ENCODE data around the gene POLR1B. TPM values are rescaled to one million over a fixed set of nuclear protein-coding genes. Genes with fewer than 3 reads are reported as not detected.

The POLR1B gene
- total RNA-seq, 1 donor from 2014 or later: 20.1 TPM

GRCh38 chr2:112603731-112604130 is 61.5 kb downstream of the POLR1B start:
- TF ChIP-seq CTCF (IDR thresholded peaks at IDR 0.05) (no peak), EZH2phosphoT487 (IDR thresholded peaks at IDR 0.05) (no peak), EZH2 (IDR thresholded peaks at IDR 0.05) (no peak)
- H3K4me1 Mint-ChIP-seq: peaks cover 4% of the 10 kb centered on the region
- Histone ChIP-seq H3K4me3 (no peak overlapping the region), H3K79me2 (ENCODE audit: low read depth) (no peaks in the 10 kb centered on the region), H3K4me1 (no peaks in the 10 kb centered on the region), H3K4me2 (no peak overlapping the region), H3K9ac (no peak overlapping the region), H2AFZ (replicated peaks) (no peak overlapping the region), H3K27me3 (no peaks in the 10 kb centered on the region), H3K36me3 (no peaks in the 10 kb centered on the region), H3F3A (ENCODE audit: low read depth) (no peaks in the 10 kb centered on the region), H3K9me3 (ENCODE audit: low read depth) (no peaks in the 10 kb centered on the region), H4K20me1 (ENCODE audit: low read depth) (no peaks in the 10 kb centered on the region), H3K27ac (no peak overlapping the region)
- H3K36me3 Mint-ChIP-seq: no peaks in the 10 kb centered on the region
- H3K27ac Mint-ChIP-seq: no peak overlapping the region
- no peak overlapping the region for H3K4me3 Mint-ChIP-seq
- H3K27me3 Mint-ChIP-seq (ENCODE audit: insufficient read depth, low read depth): peaks cover 4% of the 10 kb centered on the region
- no peak for DNase-seq (ENCODE audit: low spot score)
- H3K9me3 Mint-ChIP-seq: no peaks in the 10 kb centered on the region

GRCh38 chr2:112604952-112605351 is 62.7 kb downstream of the POLR1B start:
- no peaks in the 10 kb centered on the region for H3F3A ChIP-seq (ENCODE audit: low read depth)
- no peak overlapping the region for H3K9ac ChIP-seq
- no peak overlapping the region for H3K27ac Mint-ChIP-seq
- H3K79me2 ChIP-seq (ENCODE audit: low read depth): no peaks in the 10 kb centered on the region
- peaks cover under 1% of the 10 kb centered on the region for H3K9me3 Mint-ChIP-seq
- no peak overlapping the region for H2AFZ ChIP-seq (replicated peaks)
- H3K9me3 ChIP-seq (ENCODE audit: low read depth): peaks cover 3% of the 10 kb centered on the region
- H3K4me1 ChIP-seq: no peaks in the 10 kb centered on the region
- peaks cover 6% of the 10 kb centered on the region for H3K27me3 Mint-ChIP-seq (ENCODE audit: insufficient read depth, low read depth)
- TF ChIP-seq EZH2phosphoT487 (IDR thresholded peaks at IDR 0.05) (no peak), EZH2 (IDR thresholded peaks at IDR 0.05) (no peak), CTCF (IDR thresholded peaks at IDR 0.05) (no peak)
- DNase-seq (ENCODE audit: low spot score): no peak
- no peaks in the 10 kb centered on the region for H3K36me3 Mint-ChIP-seq
- no peaks in the 10 kb centered on the region for H4K20me1 ChIP-seq (ENCODE audit: low read depth)
- no peak overlapping the region for H3K4me2 ChIP-seq
- peaks cover 2% of the 10 kb centered on the region for H3K4me1 Mint-ChIP-seq
- no peak overlapping the region for H3K4me3 Mint-ChIP-seq
- no peak overlapping the region for H3K27ac ChIP-seq
- H3K27me3 ChIP-seq: no peaks in the 10 kb centered on the region
- no peaks in the 10 kb centered on the region for H3K36me3 ChIP-seq
- H3K4me3 ChIP-seq: no peak overlapping the region

DNA sequence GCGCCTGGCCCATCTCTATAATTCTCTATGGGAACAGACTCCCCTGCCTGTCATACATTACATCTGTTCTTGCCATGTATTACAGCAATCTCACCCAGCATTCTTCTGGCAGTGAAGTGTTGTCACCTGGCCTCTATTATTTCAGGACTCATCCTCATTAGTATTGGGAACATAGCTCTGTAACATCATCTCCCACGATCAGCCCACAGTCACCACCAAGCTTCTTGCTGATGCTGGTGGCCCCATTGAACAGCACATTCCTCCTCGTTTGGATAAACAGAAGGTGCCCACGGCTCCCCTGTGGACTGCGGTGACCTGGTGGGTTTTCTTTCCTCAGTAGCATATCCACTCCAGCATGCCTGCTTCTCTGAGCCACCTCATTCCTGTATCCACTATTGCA is 63.7 kb downstream of the POLR1B start:
- H3K4me3 Mint-ChIP-seq: no peak overlapping the region
- H3K9me3 ChIP-seq (ENCODE audit: low read depth): peaks cover 3% of the 10 kb centered on the region
- H3K79me2 ChIP-seq (ENCODE audit: low read depth): no peaks in the 10 kb centered on the region
- H3K4me1 ChIP-seq: no peaks in the 10 kb centered on the region
- no peaks in the 10 kb centered on the region for H4K20me1 ChIP-seq (ENCODE audit: low read depth)
- no peak overlapping the region for H3K4me2 ChIP-seq
- no peak overlapping the region for H2AFZ ChIP-seq (replicated peaks)
- H3K9ac ChIP-seq: no peak overlapping the region
- no peak for DNase-seq (ENCODE audit: low spot score)
- H3K4me1 Mint-ChIP-seq: no peaks in the 10 kb centered on the region
- no peaks in the 10 kb centered on the region for H3K36me3 Mint-ChIP-seq
- peak overlapping the region; percentile 9 for H3K27ac Mint-ChIP-seq
- H3K27ac ChIP-seq: no peak overlapping the region
- peaks cover 9% of the 10 kb centered on the region for H3K9me3 Mint-ChIP-seq
- H3K4me3 ChIP-seq: no peak overlapping the region
- H3K27me3 ChIP-seq: no peaks in the 10 kb centered on the region
- no peaks in the 10 kb centered on the region for H3F3A ChIP-seq (ENCODE audit: low read depth)
- H3K27me3 Mint-ChIP-seq (ENCODE audit: insufficient read depth, low read depth): peaks cover 5% of the 10 kb centered on the region
- no peaks in the 10 kb centered on the region for H3K36me3 ChIP-seq
- TF ChIP-seq EZH2phosphoT487 (IDR thresholded peaks at IDR 0.05): no peak
- TF ChIP-seq CTCF (IDR thresholded peaks at IDR 0.05): no peak
- TF ChIP-seq EZH2 (IDR thresholded peaks at IDR 0.05): no peak
